ENCODE measurements around the gene VSIG10L.

VSIG10L gene

GRCh38 chr19:51371186-51371690, 29.3 kb upstream of the VSIG10L start:
- H3K27me3 ChIP-seq (ENCODE audit: control insufficient read depth, insufficient read depth, low read length): no peaks in the 10 kb centered on the region
- H3K36me3 ChIP-seq (ENCODE audit: control insufficient read depth, insufficient read depth, low read length): no peaks in the 10 kb centered on the region
- H3K9me3 ChIP-seq (ENCODE audit: control insufficient read depth, low read length): no peaks in the 10 kb centered on the region
- no peak overlapping the region for H3K9ac ChIP-seq (ENCODE audit: low read length)
- H3K4me1 ChIP-seq (ENCODE audit: control insufficient read depth, insufficient read depth, low read length): peaks cover 13% of the 10 kb centered on the region
- H3K4me3 ChIP-seq (ENCODE audit: low read length): no peak overlapping the region

GRCh38 chr19:51370230-51370629, 28.3 kb upstream of the VSIG10L start:
- H3K4me3 ChIP-seq (ENCODE audit: low read length): no peak overlapping the region
- peaks cover 13% of the 10 kb centered on the region for H3K4me1 ChIP-seq (ENCODE audit: control insufficient read depth, insufficient read depth, low read length)
- H3K9ac ChIP-seq (ENCODE audit: low read length): no peak overlapping the region
- H3K27me3 ChIP-seq (ENCODE audit: control insufficient read depth, insufficient read depth, low read length): no peaks in the 10 kb centered on the region
- H3K36me3 ChIP-seq (ENCODE audit: control insufficient read depth, insufficient read depth, low read length): no peaks in the 10 kb centered on the region
- H3K9me3 ChIP-seq (ENCODE audit: control insufficient read depth, low read length): no peaks in the 10 kb centered on the region

DNA sequence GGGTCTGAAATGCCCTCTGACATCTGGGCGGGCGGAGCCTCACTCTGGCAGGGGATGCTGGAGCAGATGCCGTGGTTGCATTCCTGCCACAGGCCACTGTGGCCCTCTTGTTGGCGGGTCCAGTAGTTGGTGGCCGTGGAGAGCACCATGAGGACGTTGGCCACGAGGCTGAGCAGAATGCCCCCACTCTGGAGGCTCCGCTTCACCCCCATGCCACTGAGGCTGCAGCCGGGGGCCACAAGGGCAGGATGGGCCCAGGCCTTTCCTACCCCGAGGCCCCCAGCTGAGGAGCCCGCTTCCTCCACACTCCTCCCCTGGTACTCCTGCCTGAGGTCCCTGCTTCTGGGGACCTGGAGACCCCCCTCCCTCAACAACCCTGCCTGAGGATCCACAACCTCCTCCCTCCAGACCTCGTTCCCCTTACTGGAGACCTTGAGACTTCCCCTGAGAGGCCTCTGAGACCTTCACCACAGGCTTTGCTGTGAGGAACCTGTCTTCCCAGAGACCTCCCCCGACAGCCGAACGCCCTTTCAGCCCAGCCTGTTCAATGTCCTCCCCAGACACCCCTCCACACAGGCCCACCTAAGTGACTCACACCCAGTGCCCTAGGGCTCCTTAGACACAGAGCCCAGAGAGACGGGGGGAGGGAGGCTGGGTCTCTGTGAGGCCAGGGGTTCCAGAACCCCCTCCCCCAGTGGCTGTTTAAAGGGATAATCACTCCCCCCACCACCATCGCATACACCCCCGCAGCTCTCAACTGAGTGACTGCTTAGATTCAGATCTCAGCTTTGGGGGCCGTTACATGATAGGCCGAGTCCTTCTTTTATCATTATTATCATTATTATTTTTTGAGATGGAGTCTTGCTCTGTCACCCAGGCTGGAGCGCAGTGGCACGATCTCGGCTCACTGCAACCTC, 26.7 kb upstream of the VSIG10L start, which contains the start of gene CLDND2:
Gene CLDND2 (minus strand): TSS at position 638 of the 917 bp plus-strand sequence. CDS start 426 bp downstream, at position 212.
- peaks cover 25% of the 10 kb centered on the region for H3K4me1 ChIP-seq (ENCODE audit: control insufficient read depth, insufficient read depth, low read length)
- H3K9me3 ChIP-seq (ENCODE audit: control insufficient read depth, low read length): no peaks in the 10 kb centered on the region
- H3K27me3 ChIP-seq (ENCODE audit: control insufficient read depth, insufficient read depth, low read length): no peaks in the 10 kb centered on the region
- peak within 1 kb of the TSS; percentile 95 for H3K4me3 ChIP-seq (ENCODE audit: low read length)
- no peaks in the 10 kb centered on the region for H3K36me3 ChIP-seq (ENCODE audit: control insufficient read depth, insufficient read depth, low read length)
- peak within 1 kb of the TSS; percentile 64 for H3K9ac ChIP-seq (ENCODE audit: low read length)

GRCh38 chr19:51367565-51368365, 25.8 kb upstream of the VSIG10L start:
- H3K4me3 ChIP-seq (ENCODE audit: low read length): peak overlapping the region; percentile 95
- H3K27me3 ChIP-seq (ENCODE audit: control insufficient read depth, insufficient read depth, low read length): no peaks in the 10 kb centered on the region
- H3K9ac ChIP-seq (ENCODE audit: low read length): peak overlapping the region; percentile 91
- H3K36me3 ChIP-seq (ENCODE audit: control insufficient read depth, insufficient read depth, low read length): no peaks in the 10 kb centered on the region
- no peaks in the 10 kb centered on the region for H3K9me3 ChIP-seq (ENCODE audit: control insufficient read depth, low read length)
- peaks cover 33% of the 10 kb centered on the region for H3K4me1 ChIP-seq (ENCODE audit: control insufficient read depth, insufficient read depth, low read length)

DNA sequence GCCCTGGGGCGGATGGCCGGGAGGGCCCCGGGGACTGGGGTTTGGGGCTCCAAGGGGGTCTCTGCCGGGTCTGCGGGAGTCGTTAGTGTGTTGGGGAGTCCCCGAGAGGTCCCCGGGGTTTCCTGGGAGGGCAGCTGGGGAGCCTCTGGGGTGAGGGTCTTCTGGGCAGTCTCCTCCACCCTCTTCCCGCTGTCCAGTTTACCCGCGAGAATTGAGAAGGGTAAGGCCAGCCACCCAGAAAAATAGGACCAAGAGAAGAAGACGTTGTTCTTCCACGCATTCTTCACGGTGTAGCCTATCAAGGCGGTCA, 25.3 kb upstream of the VSIG10L start:
- Histone ChIP-seq H3K27me3 (ENCODE audit: control insufficient read depth, insufficient read depth, low read length) (no peaks in the 10 kb centered on the region), H3K4me1 (ENCODE audit: control insufficient read depth, insufficient read depth, low read length) (peaks cover 39% of the 10 kb centered on the region), H3K4me3 (ENCODE audit: low read length) (peak overlapping the region; percentile 95), H3K9ac (ENCODE audit: low read length) (peak overlapping the region; percentile 91), H3K36me3 (ENCODE audit: control insufficient read depth, insufficient read depth, low read length) (no peaks in the 10 kb centered on the region), H3K9me3 (ENCODE audit: control insufficient read depth, low read length) (no peaks in the 10 kb centered on the region)

GRCh38 chr19:51366389-51367254, 24.7 kb upstream of the VSIG10L start:
- Histone ChIP-seq H3K4me3 (ENCODE audit: low read length) (peak overlapping the region; percentile 95), H3K36me3 (ENCODE audit: control insufficient read depth, insufficient read depth, low read length) (no peaks in the 10 kb centered on the region), H3K27me3 (ENCODE audit: control insufficient read depth, insufficient read depth, low read length) (no peaks in the 10 kb centered on the region), H3K4me1 (ENCODE audit: control insufficient read depth, insufficient read depth, low read length) (peaks cover 43% of the 10 kb centered on the region), H3K9ac (ENCODE audit: low read length) (peak overlapping the region; percentile 94), H3K9me3 (ENCODE audit: control insufficient read depth, low read length) (no peaks in the 10 kb centered on the region)

DNA sequence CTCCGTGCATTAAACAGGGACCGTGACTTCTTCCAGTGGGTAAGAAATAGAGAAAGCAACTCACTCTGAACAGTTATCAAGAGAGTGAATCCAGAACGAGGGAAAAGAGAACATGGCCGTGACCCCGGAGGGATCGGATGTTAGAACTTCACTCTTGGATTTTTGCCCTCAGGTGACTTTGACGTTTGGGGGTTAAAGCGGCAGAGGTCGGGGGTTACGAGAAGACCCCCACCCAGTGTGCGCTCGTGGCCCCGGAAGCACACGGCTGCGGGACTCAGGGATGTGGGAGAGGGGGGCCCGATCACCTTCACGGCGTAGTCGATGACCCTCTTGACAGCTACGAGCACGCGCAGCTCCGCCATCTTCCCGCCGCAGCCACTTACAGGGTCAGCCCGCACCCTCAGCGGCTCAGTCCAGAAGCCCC, 24.0 kb upstream of the VSIG10L start, which contains the start of gene ETFB:
Gene ETFB (minus strand): TSS at position 424 of the 424 bp plus-strand sequence. CDS start 62 bp downstream, at position 362.
- peak within 1 kb of the TSS; percentile 95 for H3K4me3 ChIP-seq (ENCODE audit: low read length)
- H3K9ac ChIP-seq (ENCODE audit: low read length): peak within 1 kb of the TSS; percentile 94
- no peaks in the 10 kb centered on the region for H3K27me3 ChIP-seq (ENCODE audit: control insufficient read depth, insufficient read depth, low read length)
- H3K36me3 ChIP-seq (ENCODE audit: control insufficient read depth, insufficient read depth, low read length): no peaks in the 10 kb centered on the region
- peaks cover 43% of the 10 kb centered on the region for H3K4me1 ChIP-seq (ENCODE audit: control insufficient read depth, insufficient read depth, low read length)
- no peaks in the 10 kb centered on the region for H3K9me3 ChIP-seq (ENCODE audit: control insufficient read depth, low read length)

DNA sequence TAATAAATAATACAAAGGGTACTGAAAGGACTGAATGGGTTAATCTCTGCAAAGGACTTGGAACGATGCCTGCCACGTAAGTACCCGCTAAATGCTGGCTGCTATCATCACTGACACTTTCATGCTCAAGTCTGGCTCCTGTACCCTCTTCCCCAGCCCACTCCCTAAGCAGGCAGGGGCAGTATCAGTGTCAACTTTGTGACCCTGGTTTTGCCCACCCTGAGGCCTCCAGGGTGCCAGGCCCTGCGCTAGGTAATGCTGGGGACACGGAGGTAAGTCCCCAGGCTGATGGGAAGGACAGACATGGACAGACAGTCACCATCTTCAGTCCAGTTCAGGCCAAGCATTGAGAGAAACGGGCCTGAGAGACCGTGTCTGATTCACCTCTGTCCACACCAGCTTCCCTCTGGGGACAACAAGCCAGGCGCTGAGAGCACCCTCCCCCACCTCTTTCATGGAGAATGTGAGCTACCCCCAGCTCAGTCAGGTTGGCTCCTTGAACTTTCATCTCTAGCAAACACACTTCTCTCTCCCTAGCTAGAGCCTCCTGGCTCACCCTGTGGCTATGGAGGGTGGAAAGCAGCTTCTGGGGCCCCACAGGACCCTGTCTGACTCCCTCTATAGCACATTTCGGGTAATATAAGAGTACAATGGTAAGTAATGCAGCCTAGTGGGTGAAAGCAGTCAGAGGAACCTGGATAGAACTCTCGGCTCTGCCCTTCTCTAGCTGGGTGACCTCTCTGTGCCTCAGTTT, 23.4 kb upstream of the VSIG10L start:
- Histone ChIP-seq H3K9me3 (ENCODE audit: control insufficient read depth, low read length) (no peaks in the 10 kb centered on the region), H3K27me3 (ENCODE audit: control insufficient read depth, insufficient read depth, low read length) (no peaks in the 10 kb centered on the region), H3K36me3 (ENCODE audit: control insufficient read depth, insufficient read depth, low read length) (no peaks in the 10 kb centered on the region), H3K9ac (ENCODE audit: low read length) (peak overlapping the region; percentile 94), H3K4me3 (ENCODE audit: low read length) (peak overlapping the region; percentile 80), H3K4me1 (ENCODE audit: control insufficient read depth, insufficient read depth, low read length) (peaks cover 43% of the 10 kb centered on the region)

DNA sequence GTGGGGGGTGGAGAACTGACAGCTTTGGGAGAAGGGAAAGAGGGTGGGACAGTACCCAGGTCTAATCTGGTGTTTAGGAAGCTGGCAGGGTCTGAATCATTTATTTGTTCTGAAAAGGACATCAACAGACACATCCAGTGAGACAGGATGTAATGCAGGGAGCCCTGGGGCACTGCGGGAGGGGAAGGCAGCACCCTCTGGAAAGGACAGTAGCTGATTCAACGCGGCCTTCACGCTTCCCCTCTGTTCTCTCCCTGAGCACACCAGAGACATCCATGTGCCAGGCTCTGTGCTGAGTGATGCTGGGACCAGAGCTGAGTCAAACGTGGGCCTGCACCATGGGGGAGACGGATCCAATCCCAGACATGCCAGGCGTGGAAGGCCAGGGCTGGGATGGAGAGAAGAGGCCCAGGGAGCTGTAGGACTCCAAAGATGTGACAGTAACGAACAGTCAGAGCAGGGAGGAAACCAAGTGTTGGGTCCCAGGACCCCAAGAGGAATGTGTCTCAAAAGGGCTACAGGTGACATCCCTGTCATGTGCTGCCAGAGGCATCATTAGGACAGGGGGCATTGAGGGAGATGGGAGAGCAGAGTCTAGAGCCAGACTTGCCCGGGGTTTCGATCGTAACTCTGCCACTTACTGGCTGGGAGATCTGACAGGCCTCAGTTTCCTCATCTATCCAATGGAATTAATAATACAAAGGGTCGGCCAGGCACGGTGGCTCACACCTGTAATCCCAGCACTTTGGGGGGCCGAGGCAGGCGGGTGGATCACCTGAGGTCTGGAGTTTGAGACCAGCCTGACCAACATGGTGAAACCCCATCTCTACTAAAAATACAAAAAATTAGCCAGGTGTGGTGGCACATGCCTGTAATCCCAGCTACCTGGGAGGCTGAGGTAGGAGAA, 22.5 kb upstream of the VSIG10L start:
- no peaks in the 10 kb centered on the region for H3K27me3 ChIP-seq (ENCODE audit: control insufficient read depth, insufficient read depth, low read length)

GRCh38 chr19:51361239-51361638, 19.3 kb upstream of the VSIG10L start:
- H3K27me3 ChIP-seq (ENCODE audit: control insufficient read depth, insufficient read depth, low read length): no peaks in the 10 kb centered on the region
- no peak overlapping the region for H3K4me3 ChIP-seq (ENCODE audit: low read length)
- no peaks in the 10 kb centered on the region for H3K36me3 ChIP-seq (ENCODE audit: control insufficient read depth, insufficient read depth, low read length)
- H3K4me1 ChIP-seq (ENCODE audit: control insufficient read depth, insufficient read depth, low read length): peaks cover 30% of the 10 kb centered on the region
- H3K9me3 ChIP-seq (ENCODE audit: control insufficient read depth, low read length): no peaks in the 10 kb centered on the region
- H3K9ac ChIP-seq (ENCODE audit: low read length): no peak overlapping the region

More for the DNA sequence above, 22.5 kb upstream of the VSIG10L start:
- Histone ChIP-seq H3K9ac (ENCODE audit: low read length) (no peak overlapping the region), H3K36me3 (ENCODE audit: control insufficient read depth, insufficient read depth, low read length) (no peaks in the 10 kb centered on the region), H3K4me3 (ENCODE audit: low read length) (no peak overlapping the region), H3K9me3 (ENCODE audit: control insufficient read depth, low read length) (no peaks in the 10 kb centered on the region), H3K4me1 (ENCODE audit: control insufficient read depth, insufficient read depth, low read length) (peaks cover 43% of the 10 kb centered on the region)
